Motor neuron (in vitro differentiated cells): ENCODE data around the gene FAM227B. TPM values are rescaled to one million over a fixed set of nuclear protein-coding genes. Genes with fewer than 3 reads are reported as not detected.
"Not testable (repeated sequence)": the region's sequence is repeated elsewhere in the genome, so short reads cannot be mapped to it uniquely, and the experiment has no call there.

Source experiments
- ATAC-seq, 8 experiments: fragments of 200-7000 bp; cut with Tn5 transposase; replicated peaks in 6 of 8; 2 replicates each; pipeline ENCODE4 v1.8.0; 2021; ENCODE audit warnings: mild to moderate bottlenecking in 8 of 8, moderate library complexity in 8 of 8
- H3K27ac ChIP-seq, 2 donors: fragments of 250-450 bp; sonication (Bioruptor Pico); 2 replicates each; pipeline ENCODE4 v1.9.0; 2021; ENCODE audit warnings: antibody characterized with exemption in 2 of 2, mild to moderate bottlenecking in 2 of 2, moderate library complexity in 1 of 2
- H3K4me1 ChIP-seq, 2 donors: fragments of 250-450 bp; sonication (Bioruptor Pico); replicated peaks in 1 of 2; 2 replicates each; pipeline ENCODE4 v1.6.1; 2021; ENCODE audit warnings: antibody characterized with exemption in 2 of 2, mild to moderate bottlenecking in 2 of 2, moderate library complexity in 1 of 2
- H3K4me3 ChIP-seq, 5 donors: fragments of 250-450 bp; sonication (Bioruptor Pico); 2 replicates each; pipeline ENCODE4 v1.9.0; 2021; ENCODE audit warnings: antibody characterized with exemption in 5 of 5, mild to moderate bottlenecking in 5 of 5, moderate library complexity in 4 of 5
- WGBS, 10 experiments: fragments of 450-650 bp; shearing (Covaris generic); methylation state at CpG; one replicate each; pipeline ENCODE4 v1.0.0; 2022; 5-methylcytosine and 5-hydroxymethylcytosine counted together
- in situ Hi-C, 9 experiments: fragments of 400-800 bp; cut with MboI; loops; one replicate each; pipeline ENCODE4 v1.15.0; 2021; ENCODE audit warnings: low sequenced_read_pairs in 9 of 9, low pct_unique_long_range_greater_than_20kb in 2 of 9; ENCODE audit not compliant: unreplicated experiment in 9 of 9
- total RNA-seq, 8 experiments: library from RNA; unstranded; fragments of 300-600 nt; gene quantifications; 2 replicates each; pipeline versions ENCODE4 v1.2.3 to v1.2.4, GENCODE V29; 2022

Gene FAM227B
- total RNA-seq, 8 experiments from 2014 or later: 5.8 to 16.1 (median 10.6) TPM

DNA sequence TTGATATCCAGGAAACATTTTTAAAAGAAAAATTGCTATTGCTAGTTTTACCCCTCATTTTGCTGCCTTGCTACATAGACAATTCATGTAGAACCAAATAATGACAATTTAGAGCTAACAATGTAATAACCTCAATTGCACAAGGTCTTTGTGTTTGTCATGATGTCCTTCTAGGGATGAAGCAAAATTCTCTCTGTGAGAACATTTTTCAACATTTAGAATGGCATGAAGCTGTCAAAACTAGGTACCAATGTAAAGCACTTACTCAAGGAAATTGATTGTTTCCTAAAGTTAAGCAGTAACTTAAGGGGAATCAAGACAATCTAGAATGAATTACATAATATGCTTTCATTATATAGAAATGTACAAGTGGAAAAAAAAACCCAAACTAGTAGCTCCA, 205.5 kb downstream of the FAM227B start:
- in situ Hi-C loops: loop anchor here in 4 of 9 experiments (25.0 kb wide), 3 partner anchors 128 to 553 kb away; no protein-coding TSS in a partner anchor
- ATAC-seq: no peak
- Histone ChIP-seq H3K4me3 (no peak overlapping the region), H3K4me1 (no peaks in the 10 kb centered on the region), H3K27ac (no peak overlapping the region)

DNA sequence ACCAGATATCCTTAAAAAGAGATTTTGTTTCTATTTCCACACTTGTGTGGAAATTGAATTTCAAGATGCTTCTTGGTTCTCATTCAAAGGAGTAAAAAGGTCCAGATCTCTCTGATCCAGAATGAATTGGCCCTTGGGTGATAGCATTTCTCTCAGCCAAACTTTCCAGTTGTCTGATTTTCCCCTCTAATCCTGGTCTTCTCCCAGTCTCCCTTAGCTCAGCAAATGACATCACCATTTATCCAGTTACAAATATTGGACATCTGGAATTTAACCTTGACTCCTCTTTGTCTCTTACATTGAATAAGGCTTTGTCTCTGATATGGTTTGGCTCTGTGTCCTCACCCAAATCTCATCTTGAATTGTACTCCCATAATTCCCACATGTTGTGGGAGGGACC, 207.8 kb downstream of the FAM227B start:
- H3K27ac ChIP-seq: no peak overlapping the region
- H3K4me1 ChIP-seq: no peaks in the 10 kb centered on the region
- H3K4me3 ChIP-seq: no peak overlapping the region
- in situ Hi-C loops: loop anchor here in 4 of 9 experiments (25.0 kb wide), 3 partner anchors 125 to 550 kb away; no protein-coding TSS in a partner anchor
- ATAC-seq: no peak

DNA sequence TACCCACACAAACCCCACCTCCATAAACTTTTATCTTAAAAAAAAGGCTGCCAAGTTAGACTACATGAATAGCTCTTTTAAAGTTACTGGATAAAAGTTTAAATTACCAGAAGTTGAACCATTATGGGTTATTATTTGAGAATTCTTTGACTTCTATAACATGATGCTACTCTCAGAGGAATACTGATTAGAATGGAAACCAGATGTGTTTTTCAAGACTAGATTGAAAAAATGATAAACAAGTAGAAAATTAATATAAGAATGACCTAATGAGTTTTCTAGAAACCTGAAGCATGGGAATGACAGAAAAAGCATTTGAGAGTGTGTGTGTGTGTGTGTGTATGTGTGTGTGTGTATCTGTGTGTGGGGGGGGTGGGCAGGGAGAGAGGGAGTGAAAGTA, 210.0 kb downstream of the FAM227B start:
- in situ Hi-C loops: loop anchor here in 4 of 9 experiments (25.0 kb wide), 3 partner anchors 123 to 548 kb away; no protein-coding TSS in a partner anchor
- ATAC-seq: no peak
- no peaks in the 10 kb centered on the region for H3K4me1 ChIP-seq
- no peak overlapping the region for H3K27ac ChIP-seq
- no peak overlapping the region for H3K4me3 ChIP-seq

DNA sequence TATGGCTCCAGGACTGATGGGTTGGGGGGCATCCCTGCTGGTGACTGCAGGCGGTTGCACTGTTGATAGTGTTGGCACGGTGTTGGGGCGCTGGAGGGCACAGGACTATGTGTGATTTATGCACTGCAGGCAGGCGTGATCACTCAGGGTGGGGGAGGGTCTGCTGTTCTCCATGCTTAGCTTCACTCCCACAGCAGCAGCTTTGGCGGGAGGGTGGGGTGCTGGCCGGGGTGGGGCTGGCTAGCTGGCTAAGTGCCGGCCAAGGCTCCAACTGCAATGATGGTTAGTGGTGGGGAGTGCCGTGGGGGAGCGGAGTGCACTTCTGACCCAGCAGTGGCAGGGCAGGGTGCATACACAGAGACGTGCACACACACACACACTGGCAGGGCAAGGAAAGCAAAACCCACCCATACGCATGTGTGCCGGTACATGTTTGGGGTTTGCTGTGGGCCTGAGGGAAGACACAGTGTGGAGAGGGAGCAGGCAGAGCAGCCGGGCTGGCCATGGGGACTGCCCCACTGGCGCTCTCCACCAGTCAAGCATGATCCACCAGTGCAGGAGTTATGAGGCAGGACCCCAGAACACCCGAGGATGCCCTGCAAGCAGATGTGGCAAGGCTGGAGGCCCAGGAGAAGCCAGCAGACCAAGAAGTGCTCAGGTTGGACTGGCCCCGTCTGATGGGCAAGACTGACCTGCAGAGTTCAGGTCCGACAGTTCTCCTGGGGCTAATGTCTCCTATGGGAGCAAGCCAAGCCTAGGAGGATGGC, 214.1 kb downstream of the FAM227B start:
- Histone ChIP-seq H3K4me3 (no peak overlapping the region), H3K27ac (no peak overlapping the region), H3K4me1 (no peaks in the 10 kb centered on the region)
- ATAC-seq: no peak
- 86 to 100% (median 95%) methylated on average over 1 to 3 of the region's 17 CpGs; no CpG with 5 or more reads in 6 of the 10 experiments for WGBS, 10 experiments
- in situ Hi-C loops: loop anchor here in 4 of 9 experiments (25.0 kb wide), 3 partner anchors 119 to 544 kb away; no protein-coding TSS in a partner anchor

DNA sequence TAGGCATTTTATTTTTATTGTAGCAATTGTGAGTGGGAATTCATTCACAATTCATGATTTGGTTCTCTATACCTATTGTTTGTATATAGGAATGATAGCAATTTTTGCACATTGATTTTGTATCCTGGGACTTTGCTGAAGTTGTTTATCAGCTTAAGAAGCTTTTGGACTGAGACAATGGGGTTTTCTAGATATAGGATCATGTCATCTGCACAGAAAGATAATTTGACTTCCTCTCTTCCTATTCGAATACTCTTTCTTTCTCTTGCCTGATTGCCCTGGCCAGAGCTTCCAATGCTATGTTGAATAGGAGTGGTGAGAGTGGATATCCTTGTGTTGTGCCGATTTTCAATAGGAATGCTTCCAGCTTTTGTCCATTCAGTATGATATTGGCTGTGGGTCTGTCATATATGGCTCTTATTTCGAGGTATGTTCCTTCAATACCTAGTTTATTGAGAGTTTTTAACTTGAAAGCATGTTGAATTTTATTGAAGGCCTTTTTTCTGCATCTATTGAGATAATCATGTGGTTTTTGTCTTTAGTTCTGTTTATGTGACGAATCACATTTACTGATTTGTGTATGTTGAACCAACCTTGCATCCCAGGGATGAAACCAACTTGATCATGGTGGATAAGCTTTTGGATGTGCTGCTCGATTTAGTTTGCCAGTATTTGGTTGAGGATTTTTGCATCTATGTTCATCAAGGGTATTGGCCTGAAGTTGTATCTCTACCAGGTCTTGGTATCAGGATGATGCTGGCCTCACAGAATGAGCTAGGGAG, 217.9 kb downstream of the FAM227B start:
- WGBS, 10 experiments: 8 to 89% (median 68%) methylated on average over 1 to 5 of the region's 5 CpGs; no CpG with 5 or more reads in 1 of the 10 experiments
- ATAC-seq, H3K4me1 ChIP-seq, H3K27ac ChIP-seq, H3K4me3 ChIP-seq: not testable (repeated sequence)
- in situ Hi-C loops: loop anchor here in 4 of 9 experiments (25.0 kb wide), 3 partner anchors 115 to 540 kb away; no protein-coding TSS in a partner anchor

DNA sequence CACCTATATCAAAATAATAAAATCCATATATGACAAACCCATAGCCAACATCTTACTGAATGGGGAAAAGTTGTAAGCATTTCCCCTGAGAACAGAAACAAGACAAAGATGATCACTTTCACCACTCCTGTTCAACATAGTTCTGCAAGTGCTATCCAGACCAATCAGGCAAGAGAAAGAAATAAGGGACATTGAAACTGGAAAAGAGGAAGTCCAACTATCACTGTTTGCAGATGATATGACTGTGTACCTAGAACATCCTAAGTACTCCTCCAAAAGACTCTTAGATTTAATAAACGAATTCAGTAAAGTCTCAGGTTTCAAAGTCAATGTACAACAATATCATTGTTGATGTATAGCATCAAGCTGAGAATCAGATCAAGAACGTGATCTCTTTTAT, 233.1 kb downstream of the FAM227B start:
- Histone ChIP-seq H3K27ac (no peak overlapping the region), H3K4me1 (no peaks in the 10 kb centered on the region), H3K4me3 (no peak overlapping the region)
- ATAC-seq: no peak
- WGBS, 10 experiments: 49 to 85% (median 79%) methylated on average over 1 to 2 of the region's 2 CpGs; no CpG with 5 or more reads in 2 of the 10 experiments
- in situ Hi-C loops: no loop called here

DNA sequence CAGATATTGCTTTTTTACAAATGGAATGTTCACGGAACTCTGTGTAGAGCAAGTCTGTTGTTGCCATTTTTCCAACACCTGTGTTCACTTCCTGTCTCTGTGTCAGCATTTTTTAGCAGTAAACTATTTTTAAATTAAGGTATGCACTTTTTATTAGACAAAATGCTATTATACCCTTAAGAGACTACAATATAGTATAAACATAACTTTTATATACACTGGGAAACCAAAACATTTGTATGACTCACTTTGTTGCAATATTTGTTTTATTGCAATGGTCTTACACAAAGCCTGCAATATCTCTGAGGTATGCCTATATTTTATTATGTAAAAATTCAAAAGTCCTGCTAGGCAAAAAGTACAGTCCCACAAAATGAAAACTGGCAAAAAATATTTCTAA, 237.4 kb downstream of the FAM227B start:
- H3K4me3 ChIP-seq: no peak overlapping the region
- in situ Hi-C loops: no loop called here
- no peak for ATAC-seq
- H3K4me1 ChIP-seq: no peaks in the 10 kb centered on the region
- no peak overlapping the region for H3K27ac ChIP-seq
- WGBS, 10 experiments: 89 to 100% (median 97%) methylated on average over 1 of the region's 1 CpG; no CpG with 5 or more reads in 2 of the 10 experiments

DNA sequence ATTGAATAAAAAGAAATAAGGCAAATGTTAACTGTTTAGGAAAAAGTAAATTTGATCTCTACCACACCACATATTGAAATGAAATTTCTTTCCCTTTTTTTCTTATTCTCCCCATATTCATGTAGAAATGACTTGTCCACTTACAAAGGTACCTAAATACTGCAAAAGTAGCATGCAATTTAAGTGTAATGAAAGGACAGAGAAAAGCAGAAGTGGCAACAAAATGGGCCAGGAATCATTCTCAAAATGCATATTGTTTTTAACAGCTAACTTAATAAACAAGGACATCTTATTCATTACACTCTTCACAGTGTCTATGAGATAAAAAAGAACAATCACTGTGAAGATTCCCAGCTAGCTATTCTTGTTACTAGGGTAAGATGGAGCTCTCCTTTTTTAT, 238.2 kb downstream of the FAM227B start:
- ATAC-seq: no peak
- in situ Hi-C loops: no loop called here
- Histone ChIP-seq H3K4me1 (no peaks in the 10 kb centered on the region), H3K27ac (no peak overlapping the region), H3K4me3 (no peak overlapping the region)

DNA sequence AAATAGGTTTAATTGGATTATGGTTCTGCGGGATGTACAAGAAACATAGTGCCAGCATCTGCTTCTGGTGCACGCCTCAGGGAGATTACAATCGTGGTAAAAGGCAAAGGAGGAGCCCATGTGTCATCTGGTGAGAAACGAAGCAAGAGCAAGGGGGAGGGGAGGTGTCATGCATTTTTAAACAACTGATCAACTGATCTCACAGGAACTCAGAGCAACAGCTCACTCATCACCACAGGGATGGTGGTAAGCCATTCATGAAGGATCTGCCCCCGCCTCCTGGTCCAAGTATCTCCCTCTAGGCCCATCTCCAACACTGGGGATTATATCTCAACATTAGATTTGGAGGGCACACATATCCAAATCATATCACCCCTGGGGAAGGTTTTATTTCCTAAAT, 239.7 kb downstream of the FAM227B start:
- Histone ChIP-seq H3K4me3 (no peak overlapping the region), H3K4me1 (no peaks in the 10 kb centered on the region), H3K27ac (no peak overlapping the region)
- 39 to 93% (median 69%) methylated on average over 2 to 5 of the region's 5 CpGs; no CpG with 5 or more reads in 3 of the 10 experiments for WGBS, 10 experiments
- in situ Hi-C loops: no loop called here
- no peak for ATAC-seq

DNA sequence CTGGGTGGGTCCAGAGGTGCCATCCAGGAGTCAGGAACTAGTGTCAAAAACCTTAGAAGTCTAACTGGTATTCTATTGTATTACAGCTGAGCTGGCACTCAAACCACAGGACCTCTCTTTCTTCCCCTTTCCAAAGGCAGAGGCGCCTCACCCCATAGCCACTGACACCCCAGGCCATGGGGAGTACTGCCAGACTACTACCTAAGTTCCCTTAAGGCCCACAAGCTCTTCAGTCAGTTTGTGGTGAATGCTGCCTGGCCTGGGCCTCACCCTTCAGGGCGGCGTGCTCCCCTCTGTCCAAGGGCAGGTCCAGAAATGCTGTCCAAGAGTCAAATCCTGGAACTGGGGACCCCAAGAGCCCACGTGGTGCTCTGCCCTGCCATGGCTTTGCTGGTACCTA, 240.6 kb downstream of the FAM227B start:
- in situ Hi-C loops: no loop called here
- Histone ChIP-seq H3K4me3 (no peak overlapping the region), H3K27ac (no peak overlapping the region), H3K4me1 (no peaks in the 10 kb centered on the region)
- WGBS, 10 experiments: 80 to 100% (median 98%) methylated on average over 1 to 4 of the region's 4 CpGs; no CpG with 5 or more reads in 6 of the 10 experiments
- no peak for ATAC-seq

DNA sequence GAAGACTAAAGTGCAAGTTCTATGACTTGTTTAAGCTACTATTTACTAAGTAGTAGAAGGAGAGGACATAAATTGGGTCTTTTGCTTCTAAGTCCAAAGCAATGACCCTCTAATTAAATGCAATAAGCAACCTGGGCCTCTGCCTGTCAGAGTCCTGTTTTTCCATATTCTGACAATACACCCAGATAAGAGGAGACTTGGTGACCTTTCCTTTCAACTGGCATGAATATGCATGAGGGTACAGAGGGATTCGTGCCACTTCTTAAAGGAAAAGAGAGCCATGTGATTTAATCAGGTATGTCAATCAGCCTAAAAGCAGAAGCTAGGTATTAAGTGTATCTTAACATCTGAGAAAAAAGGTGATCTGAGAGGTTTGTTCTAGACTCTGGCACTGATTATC, 248.3 kb downstream of the FAM227B start:
- H3K4me1 ChIP-seq: no peaks in the 10 kb centered on the region
- H3K27ac ChIP-seq: no peak overlapping the region
- in situ Hi-C loops: no loop called here
- 0 to 29% (median 15%) methylated on average over 1 of the region's 1 CpG; no CpG with 5 or more reads in 2 of the 10 experiments for WGBS, 10 experiments
- ATAC-seq: peak in 1 of 8 experiments; percentile 53
- no peak overlapping the region for H3K4me3 ChIP-seq

DNA sequence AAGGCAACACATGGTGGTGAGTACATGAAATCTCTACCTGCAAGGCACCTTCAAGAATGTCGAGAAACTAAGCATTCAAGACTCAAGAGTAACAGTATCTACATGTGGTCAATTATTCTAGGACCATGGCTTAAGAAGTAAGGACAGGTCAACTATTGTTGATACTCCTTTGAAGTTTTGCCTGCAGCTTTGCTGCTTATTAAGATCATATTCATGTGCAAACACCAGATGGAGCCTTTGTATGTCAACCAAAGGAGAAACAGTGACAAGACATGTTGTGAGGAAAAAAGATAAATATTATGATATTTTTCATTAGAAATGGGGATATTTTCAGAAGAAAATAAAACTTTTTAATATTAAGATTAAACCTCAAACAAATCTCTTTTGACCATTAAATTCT, 249.8 kb downstream of the FAM227B start:
- Histone ChIP-seq H3K4me3 (no peak overlapping the region), H3K27ac (no peak overlapping the region), H3K4me1 (no peaks in the 10 kb centered on the region)
- in situ Hi-C loops: no loop called here
- WGBS, 10 experiments: 0 to 100% (median 83%) methylated on average over 1 of the region's 1 CpG; no CpG with 5 or more reads in 1 of the 10 experiments
- ATAC-seq: no peak

DNA sequence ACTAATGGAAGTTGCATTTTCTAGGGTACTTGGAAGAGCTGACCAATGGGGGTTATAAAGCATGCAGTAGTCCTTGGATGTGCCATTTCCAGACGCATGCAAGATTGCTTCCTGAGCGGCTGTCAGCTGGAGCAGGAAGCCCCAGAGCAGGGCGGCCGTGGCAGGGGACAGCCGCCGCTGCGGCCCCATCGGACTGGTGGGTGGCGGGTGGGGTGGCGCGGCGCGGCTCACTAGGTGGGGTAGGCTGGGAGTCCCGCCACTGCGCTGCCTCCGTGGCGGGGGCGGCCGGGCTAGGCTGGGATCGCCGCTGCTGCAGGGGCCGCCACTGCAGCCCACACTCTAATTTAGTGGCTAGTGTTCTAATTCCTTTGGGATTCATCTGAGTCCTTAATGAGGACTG, 254.1 kb downstream of the FAM227B start:
- Histone ChIP-seq H3K4me1 (no peaks in the 10 kb centered on the region), H3K4me3 (no peak overlapping the region), H3K27ac (no peak overlapping the region)
- no peak for ATAC-seq
- WGBS, 10 experiments: 82 to 100% (median 95%) methylated on average over 2 to 5 of the region's 22 CpGs; no CpG with 5 or more reads in 6 of the 10 experiments
- in situ Hi-C loops: no loop called here
